ENCODE data around the gene SNAPC4.

DNA sequence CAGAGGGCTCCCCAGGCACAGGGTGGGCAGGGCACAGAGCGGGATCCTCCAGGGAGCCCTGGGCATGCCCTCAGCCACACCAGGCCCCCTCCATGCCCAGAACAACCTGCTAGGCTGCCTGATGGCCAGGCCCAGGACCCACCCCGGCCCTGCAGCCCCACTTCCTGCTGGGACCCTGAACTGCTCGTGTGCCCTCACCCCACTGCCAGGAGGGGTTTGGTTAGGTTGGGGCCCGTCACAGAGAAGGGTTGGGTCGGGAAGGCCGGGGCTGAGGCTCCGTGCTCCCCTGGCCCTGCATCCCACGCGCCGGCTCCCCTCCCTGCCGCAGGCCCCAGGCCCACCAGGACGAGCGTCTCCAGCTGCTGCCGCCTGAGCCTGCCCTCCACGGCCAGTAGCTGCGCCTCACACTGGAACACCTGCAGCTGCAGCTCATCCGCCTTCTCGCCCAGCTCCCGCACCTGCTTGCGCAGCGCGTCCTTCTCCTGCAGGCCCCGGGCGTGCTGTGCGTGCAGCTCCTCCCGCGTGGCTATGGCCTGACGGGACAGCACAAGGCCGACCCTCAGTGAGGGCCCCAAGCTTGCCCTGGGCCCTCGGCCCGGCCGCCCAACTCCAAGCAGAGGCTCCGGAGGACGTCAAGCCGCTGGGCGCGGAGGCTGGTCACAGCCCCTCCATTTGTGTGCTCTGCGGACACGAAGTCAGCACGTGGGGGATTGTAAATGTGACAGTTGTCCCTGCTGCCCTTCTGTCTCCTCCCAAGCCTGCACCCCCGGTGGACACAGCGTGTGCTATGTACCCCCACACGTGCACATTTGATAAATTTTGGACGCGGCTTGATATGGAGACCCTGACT, 32.4 kb downstream of the SNAPC4 start:
- TF ChIP-seq RXRA (IDR thresholded peaks at IDR 0.05; ENCODE audit: insufficient read depth, low read depth, low read length): no peak
- TF ChIP-seq, protein P1, sequence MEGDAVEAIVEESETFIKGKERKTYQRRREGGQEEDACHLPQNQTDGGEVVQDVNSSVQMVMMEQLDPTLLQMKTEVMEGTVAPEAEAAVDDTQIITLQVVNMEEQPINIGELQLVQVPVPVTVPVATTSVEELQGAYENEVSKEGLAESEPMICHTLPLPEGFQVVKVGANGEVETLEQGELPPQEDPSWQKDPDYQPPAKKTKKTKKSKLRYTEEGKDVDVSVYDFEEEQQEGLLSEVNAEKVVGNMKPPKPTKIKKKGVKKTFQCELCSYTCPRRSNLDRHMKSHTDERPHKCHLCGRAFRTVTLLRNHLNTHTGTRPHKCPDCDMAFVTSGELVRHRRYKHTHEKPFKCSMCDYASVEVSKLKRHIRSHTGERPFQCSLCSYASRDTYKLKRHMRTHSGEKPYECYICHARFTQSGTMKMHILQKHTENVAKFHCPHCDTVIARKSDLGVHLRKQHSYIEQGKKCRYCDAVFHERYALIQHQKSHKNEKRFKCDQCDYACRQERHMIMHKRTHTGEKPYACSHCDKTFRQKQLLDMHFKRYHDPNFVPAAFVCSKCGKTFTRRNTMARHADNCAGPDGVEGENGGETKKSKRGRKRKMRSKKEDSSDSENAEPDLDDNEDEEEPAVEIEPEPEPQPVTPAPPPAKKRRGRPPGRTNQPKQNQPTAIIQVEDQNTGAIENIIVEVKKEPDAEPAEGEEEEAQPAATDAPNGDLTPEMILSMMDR (IDR thresholded peaks at IDR 0.05; ENCODE audit: control extremely low read depth in 1 of 3, insufficient read depth in 1 of 3, low read depth in 1 of 3, low read length in 3 of 3): no peak
- TF ChIP-seq KDM4A (IDR thresholded peaks at IDR 0.05; ENCODE audit: low read depth, low read length, severe bottlenecking): no peak
- no peak for TF ChIP-seq GABPA (IDR thresholded peaks at IDR 0.05; ENCODE audit: borderline replicate concordance, insufficient read depth, low read length)
